HEK293 (cell line): ENCODE measurements around the gene RPL3.

Experiments
- CTCF ChIA-PET: fragments of 350-600 bp; formaldehyde crosslinking; extraction: SDS; loops from one replicate; lab custom pipeline; 2021; ENCODE audit warnings: antibody characterized with exemption; lab: Yijun Ruan, JAX
- POLR2A ChIA-PET: fragments of 300-600 bp; formaldehyde crosslinking; extraction: SDS; loops from one replicate; lab custom pipeline; 2020; ENCODE audit warnings: antibody characterized with exemption, inconsistent platforms; lab: Yijun Ruan, JAX
- H3K27ac ChIP-seq: fragments of 200-500 bp; sonication (Bioruptor generic); 2 replicates; pipeline ENCODE4 v1.5.1; 2014; ENCODE audit warnings: low read depth, low read length, control low read depth, inconsistent platforms; ENCODE audit errors: extremely low read depth
- H3K36me3 ChIP-seq, 2 experiments: fragments of 200-500 bp in 1 of 2; sonication (Bioruptor generic) in 1 of 2; 1 replicate in 1 of 2; 2 replicates in 1 of 2; pipeline ENCODE4 v1.5.1; 2014 to 2017; ENCODE audit warnings: inconsistent platforms in 2 of 2, low read length in 2 of 2; ENCODE audit not compliant: control insufficient read depth in 2 of 2, insufficient read depth in 1 of 2
- H3K4me1 ChIP-seq: fragments of 200-500 bp; sonication (Bioruptor generic); 2 replicates; pipeline ENCODE4 v1.5.1; 2014; ENCODE audit warnings: mild to moderate bottlenecking, low read length, inconsistent platforms; ENCODE audit not compliant: control insufficient read depth, insufficient read depth
- H3K4me3 ChIP-seq: 2 replicates; pipeline ENCODE4 v1.5.1; 2011; ENCODE audit warnings: low read depth, mild to moderate bottlenecking, control low read depth, low read length, moderate library complexity
- H3K9me3 ChIP-seq: fragments of 200-500 bp; sonication (Bioruptor generic); 2 replicates; pipeline ENCODE4 v1.5.1; 2014; ENCODE audit warnings: low read depth, low read length, inconsistent platforms; ENCODE audit not compliant: control insufficient read depth, insufficient read depth
- KLF10 ChIP-seq: fragments of 450-650 bp; IDR thresholded peaks from 2 replicates; pipeline ENCODE4 v1.5.1; 2018; ENCODE audit warnings: missing biosample characterization, mild to moderate bottlenecking, missing genetic modification characterization
- KLF9 ChIP-seq: fragments of 450-650 bp; formaldehyde crosslinking; IDR thresholded peaks from 2 replicates; pipeline ENCODE4 v1.5.1; 2016; ENCODE audit warnings: missing biosample characterization, missing genetic modification characterization, low read depth
- SETDB1 ChIP-seq: IDR thresholded peaks from one replicate; pipeline ENCODE4 v1.6.1; 2017; ENCODE audit warnings: mild to moderate bottlenecking, low read length, moderate library complexity, mixed read lengths; ENCODE audit not compliant: insufficient read length
- WT1 ChIP-seq: fragments of 450-650 bp; formaldehyde crosslinking; IDR thresholded peaks from 2 replicates; pipeline ENCODE4 v1.5.1; 2016; ENCODE audit warnings: missing biosample characterization, missing genetic modification characterization
- ZBTB17 ChIP-seq: fragments of 450-650 bp; formaldehyde crosslinking; IDR thresholded peaks from 2 replicates; pipeline ENCODE4 v1.5.1; 2016; ENCODE audit warnings: missing biosample characterization, missing genetic modification characterization
- ZBTB21 ChIP-seq: fragments of 450-650 bp; formaldehyde crosslinking; IDR thresholded peaks from 2 replicates; pipeline ENCODE4 v1.5.1; 2017; ENCODE audit warnings: missing biosample characterization, missing genetic modification characterization
- ZBTB44 ChIP-seq: fragments of 450-650 bp; IDR thresholded peaks from 2 replicates; pipeline ENCODE4 v1.5.1; 2018; ENCODE audit warnings: missing biosample characterization, mild to moderate bottlenecking, missing genetic modification characterization
- ZNF169 ChIP-seq: fragments of 450-650 bp; formaldehyde crosslinking; IDR thresholded peaks from 2 replicates; pipeline ENCODE4 v1.5.1; 2016; ENCODE audit warnings: missing biosample characterization, missing genetic modification characterization
- ZNF223 ChIP-seq: fragments of 450-650 bp; formaldehyde crosslinking; IDR thresholded peaks from 2 replicates; pipeline ENCODE4 v1.5.1; 2016; ENCODE audit warnings: missing biosample characterization, missing genetic modification characterization
- ZNF248 ChIP-seq: fragments of 450-650 bp; formaldehyde crosslinking; IDR thresholded peaks from 2 replicates; pipeline ENCODE4 v1.5.1; 2017; ENCODE audit warnings: missing biosample characterization, missing genetic modification characterization
- ZNF292 ChIP-seq: fragments of 450-650 bp; formaldehyde crosslinking; IDR thresholded peaks from 2 replicates; pipeline ENCODE4 v1.5.1; 2016; ENCODE audit warnings: low read depth, missing biosample characterization, missing genetic modification characterization, borderline replicate concordance
- ZNF416 ChIP-seq: fragments of 450-650 bp; formaldehyde crosslinking; IDR thresholded peaks from 2 replicates; pipeline ENCODE4 v1.5.1; 2016; ENCODE audit warnings: missing biosample characterization, missing genetic modification characterization
- ZNF426 ChIP-seq: fragments of 450-650 bp; formaldehyde crosslinking; IDR thresholded peaks from 2 replicates; pipeline ENCODE4 v1.5.1; 2017; ENCODE audit warnings: missing biosample characterization, missing genetic modification characterization, mild to moderate bottlenecking, inconsistent platforms, moderate library complexity
- ZNF664 ChIP-seq: fragments of 450-650 bp; formaldehyde crosslinking; IDR thresholded peaks from 2 replicates; pipeline ENCODE4 v1.5.1; 2016; ENCODE audit warnings: missing biosample characterization, missing genetic modification characterization
- ZNF747 ChIP-seq: fragments of 450-650 bp; formaldehyde crosslinking; IDR thresholded peaks from 2 replicates; pipeline ENCODE4 v1.5.1; 2016; ENCODE audit warnings: missing biosample characterization, missing genetic modification characterization
- ZNF791 ChIP-seq: fragments of 450-650 bp; formaldehyde crosslinking; IDR thresholded peaks from 2 replicates; pipeline ENCODE4 v1.5.1; 2016; ENCODE audit warnings: missing biosample characterization, missing genetic modification characterization
- ZNF792 ChIP-seq: fragments of 450-650 bp; formaldehyde crosslinking; IDR thresholded peaks from 2 replicates; pipeline ENCODE4 v1.5.1; 2016; ENCODE audit warnings: missing biosample characterization, missing genetic modification characterization
- TF ChIP-seq, protein P1 (sequence below): fragments of 450-650 bp; formaldehyde crosslinking; IDR thresholded peaks from 2 replicates; pipeline ENCODE4 v1.5.1; 2016; ENCODE audit warnings: missing biosample characterization, missing genetic modification characterization
- TF ChIP-seq, protein P2 (sequence below): fragments of 450-650 bp; formaldehyde crosslinking; IDR thresholded peaks from 2 replicates; pipeline ENCODE4 v1.5.1; 2016; ENCODE audit warnings: missing biosample characterization, missing genetic modification characterization, borderline replicate concordance
- TF ChIP-seq, protein P3 (sequence below): fragments of 450-650 bp; formaldehyde crosslinking; IDR thresholded peaks from 2 replicates; pipeline ENCODE4 v1.5.1; 2016; ENCODE audit warnings: missing biosample characterization, missing genetic modification characterization

RPL3 gene

GRCh38 chr22:39277142-39277607 is 42.2 kb downstream of the RPL3 start (continued):
- TF ChIP-seq SETDB1 (peak; percentile 93), KLF9 (tag by site-specific recombination) (no peak), ZBTB17 (tag by site-specific recombination) (no peak), WT1 (tag by site-specific recombination) (peak; percentile 76), ZBTB21 (tag by site-specific recombination) (no peak)
- TF ChIP-seq, protein P1, sequence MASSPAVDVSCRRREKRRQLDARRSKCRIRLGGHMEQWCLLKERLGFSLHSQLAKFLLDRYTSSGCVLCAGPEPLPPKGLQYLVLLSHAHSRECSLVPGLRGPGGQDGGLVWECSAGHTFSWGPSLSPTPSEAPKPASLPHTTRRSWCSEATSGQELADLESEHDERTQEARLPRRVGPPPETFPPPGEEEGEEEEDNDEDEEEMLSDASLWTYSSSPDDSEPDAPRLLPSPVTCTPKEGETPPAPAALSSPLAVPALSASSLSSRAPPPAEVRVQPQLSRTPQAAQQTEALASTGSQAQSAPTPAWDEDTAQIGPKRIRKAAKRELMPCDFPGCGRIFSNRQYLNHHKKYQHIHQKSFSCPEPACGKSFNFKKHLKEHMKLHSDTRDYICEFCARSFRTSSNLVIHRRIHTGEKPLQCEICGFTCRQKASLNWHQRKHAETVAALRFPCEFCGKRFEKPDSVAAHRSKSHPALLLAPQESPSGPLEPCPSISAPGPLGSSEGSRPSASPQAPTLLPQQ (tag by site-specific recombination), result peak; percentile 64
- TF ChIP-seq, all 188 proteins: peak for 20

- TF ChIP-seq, protein P2, sequence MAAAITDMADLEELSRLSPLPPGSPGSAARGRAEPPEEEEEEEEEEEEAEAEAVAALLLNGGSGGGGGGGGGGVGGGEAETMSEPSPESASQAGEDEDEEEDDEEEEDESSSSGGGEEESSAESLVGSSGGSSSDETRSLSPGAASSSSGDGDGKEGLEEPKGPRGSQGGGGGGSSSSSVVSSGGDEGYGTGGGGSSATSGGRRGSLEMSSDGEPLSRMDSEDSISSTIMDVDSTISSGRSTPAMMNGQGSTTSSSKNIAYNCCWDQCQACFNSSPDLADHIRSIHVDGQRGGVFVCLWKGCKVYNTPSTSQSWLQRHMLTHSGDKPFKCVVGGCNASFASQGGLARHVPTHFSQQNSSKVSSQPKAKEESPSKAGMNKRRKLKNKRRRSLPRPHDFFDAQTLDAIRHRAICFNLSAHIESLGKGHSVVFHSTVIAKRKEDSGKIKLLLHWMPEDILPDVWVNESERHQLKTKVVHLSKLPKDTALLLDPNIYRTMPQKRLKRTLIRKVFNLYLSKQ (tag by site-specific recombination), result no peak
- TF ChIP-seq ZNF223 (tag by site-specific recombination) (no peak), ZNF292 (tag by site-specific recombination) (no peak), ZNF426 (tag by site-specific recombination) (no peak), ZNF248 (tag by site-specific recombination) (no peak), ZNF416 (tag by site-specific recombination) (no peak), ZNF747 (tag by site-specific recombination) (no peak), KLF10 (no peak), ZNF664 (no peak), ZBTB44 (tag by site-specific recombination) (no peak), ZBTB17 (tag by site-specific recombination) (no peak), ZNF791 (tag by site-specific recombination) (no peak), ZNF792 (tag by site-specific recombination) (no peak), ZNF169 (tag by site-specific recombination) (no peak)
- TF ChIP-seq, protein P3, sequence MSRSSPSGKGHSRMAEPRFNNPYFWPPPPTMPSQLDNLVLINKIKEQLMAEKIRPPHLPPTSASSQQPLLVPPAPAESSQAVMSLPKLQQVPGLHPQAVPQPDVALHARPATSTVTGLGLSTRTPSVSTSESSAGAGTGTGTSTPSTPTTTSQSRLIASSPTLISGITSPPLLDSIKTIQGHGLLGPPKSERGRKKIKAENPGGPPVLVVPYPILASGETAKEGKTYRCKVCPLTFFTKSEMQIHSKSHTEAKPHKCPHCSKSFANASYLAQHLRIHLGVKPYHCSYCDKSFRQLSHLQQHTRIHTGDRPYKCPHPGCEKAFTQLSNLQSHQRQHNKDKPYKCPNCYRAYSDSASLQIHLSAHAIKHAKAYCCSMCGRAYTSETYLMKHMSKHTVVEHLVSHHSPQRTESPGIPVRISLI (tag by site-specific recombination), result no peak
- Histone ChIP-seq H3K9me3 (no peaks in the 10 kb centered on the region), H3K27ac (no peak overlapping the region), H3K36me3 (no peaks in the 10 kb centered on the region), H3K4me3 (no peak overlapping the region), H3K4me1 (no peaks in the 10 kb centered on the region; the same call in 1 of the 2 replicates)
- CTCF ChIA-PET, result interaction anchor here (0.6 kb wide), 1 partner anchor 50 kb away, joined by 3 read pairs; no protein-coding TSS in a partner anchor
- POLR2A ChIA-PET, result interaction anchor here (1.1 kb wide), 1 partner anchor 34 kb away, joined by 3 read pairs; no protein-coding TSS in a partner anchor
Measured at GRCh38 chr22:39276440-39277141, 42.8 kb downstream of the RPL3 start.
